AG20443 (cell line): Measurements from ENCODE around the gene C10orf143.

Experiments
- DNase-seq: peaks from one replicate; pipeline ENCODE4 v3.0.0; 2012; ENCODE audit warnings: low spot score, mixed read lengths

The C10orf143 gene

DNA sequence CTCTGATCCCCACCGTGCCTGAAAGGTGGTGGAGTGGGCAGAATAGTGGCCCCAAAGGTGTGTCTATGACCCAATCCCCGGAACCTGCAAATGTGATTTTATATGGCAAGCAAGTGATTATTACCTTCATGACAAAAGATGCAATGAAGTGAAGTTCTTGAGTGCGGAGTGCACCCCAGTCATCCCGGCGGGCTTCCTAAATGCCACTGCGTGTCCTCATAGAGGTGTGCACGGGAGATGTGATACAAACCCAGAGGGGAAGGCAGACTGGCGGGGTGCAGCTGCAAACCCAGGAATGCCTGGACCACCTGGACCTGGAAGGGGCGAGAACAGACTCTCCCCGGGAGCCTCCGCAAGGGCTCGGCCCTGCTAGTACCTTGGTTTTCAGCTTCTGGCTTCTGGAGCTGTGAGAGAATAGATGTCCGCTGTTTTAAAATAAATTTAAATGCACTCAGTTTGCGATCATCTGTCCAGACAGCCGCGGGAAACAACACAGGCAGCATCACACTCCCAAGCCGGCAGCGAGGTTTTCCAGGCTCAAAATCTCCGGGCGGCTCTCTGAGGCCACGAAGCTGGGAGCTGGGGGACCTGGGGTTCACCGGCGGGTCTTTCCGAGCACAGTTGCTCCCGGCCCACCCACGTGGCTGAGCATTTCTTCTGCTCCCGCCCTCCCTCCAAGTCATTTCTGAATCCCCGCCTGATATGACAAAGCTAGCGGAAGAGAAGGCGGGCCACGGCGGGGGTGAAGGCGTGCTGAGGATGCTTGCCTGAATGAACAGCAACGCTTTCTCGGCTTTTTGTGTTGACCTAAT, 96.2 kb downstream of the C10orf143 start:
- DNase-seq = no peak
